Activated CD4-positive, alpha-beta memory T cell treated with anti-CD3 and anti-CD28 coated beads, Interleukin-2, amount 10 ng/mL, durations not matched to agents 7 days and 5 days (primary cell): ENCODE measurements around the gene CKB. TPM values are rescaled to one million over a fixed set of nuclear protein-coding genes. Genes with fewer than 3 reads are reported as not detected.
A peak's percentile ranks its signal among the peaks of the same experiment; 100 is the strongest.

Source experiments
- CTCF ChIA-PET: fragments of 350-600 bp; sonication (Branson Sonifier 250); formaldehyde crosslinking; loops from one replicate; lab custom pipeline; 2021; ENCODE audit warnings: antibody characterized with exemption, inconsistent platforms; lab: Charles Lee
- POLR2A ChIA-PET: fragments of 350-600 bp; sonication (Branson Sonifier 250); formaldehyde crosslinking; loops from one replicate; lab custom pipeline; 2021; ENCODE audit warnings: antibody characterized with exemption; lab: Charles Lee
- DNase-seq: peaks from one replicate; pipeline ENCODE4 v3.0.0-alpha.2; 2020
- H3K27ac Mint-ChIP-seq: one replicate; pipeline ENCODE4 v1.8.0; 2021; ENCODE audit warnings: mild to moderate bottlenecking, mixed read lengths
- H3K27me3 Mint-ChIP-seq: one replicate; pipeline ENCODE4 v1.8.0; 2021; ENCODE audit warnings: mixed read lengths
- H3K36me3 Mint-ChIP-seq: one replicate; pipeline ENCODE4 v1.8.0; 2021; ENCODE audit warnings: low read depth, mixed read lengths
- H3K4me1 Mint-ChIP-seq: one replicate; pipeline ENCODE4 v1.8.0; 2021; ENCODE audit warnings: mixed read lengths
- H3K4me3 Mint-ChIP-seq: one replicate; pipeline ENCODE4 v1.8.0; 2021; ENCODE audit warnings: mild to moderate bottlenecking, mixed read lengths
- H3K9me3 Mint-ChIP-seq: one replicate; pipeline ENCODE4 v1.8.0; 2021; ENCODE audit warnings: mixed read lengths
- total RNA-seq, 2 experiments: library from RNA; stranded (reverse); gene quantifications; one replicate each; pipeline ENCODE4 v1.2.3, GENCODE V29; 2021

Gene CKB
- total RNA-seq, 2 experiments from 2014 or later = 3.8 to 5.5 TPM

- Mint-ChIP-seq H3K27me3 (no peaks in the 10 kb centered on the region), H3K9me3 (no peaks in the 10 kb centered on the region), H3K36me3 (no peaks in the 10 kb centered on the region), H3K4me1 (no peaks in the 10 kb centered on the region), H3K4me3 (no peak overlapping the region), H3K27ac (no peak overlapping the region)
- ChIA-PET CTCF (interaction anchor here (3.7 kb wide), 1 partner anchor 30 kb away, joined by 25 read pairs; no protein-coding TSS in a partner anchor), POLR2A (no interaction called here)
- DNase-seq = no peak
Observed at GRCh38 chr14:103547941-103548462, 25.4 kb upstream of the CKB start.

DNA sequence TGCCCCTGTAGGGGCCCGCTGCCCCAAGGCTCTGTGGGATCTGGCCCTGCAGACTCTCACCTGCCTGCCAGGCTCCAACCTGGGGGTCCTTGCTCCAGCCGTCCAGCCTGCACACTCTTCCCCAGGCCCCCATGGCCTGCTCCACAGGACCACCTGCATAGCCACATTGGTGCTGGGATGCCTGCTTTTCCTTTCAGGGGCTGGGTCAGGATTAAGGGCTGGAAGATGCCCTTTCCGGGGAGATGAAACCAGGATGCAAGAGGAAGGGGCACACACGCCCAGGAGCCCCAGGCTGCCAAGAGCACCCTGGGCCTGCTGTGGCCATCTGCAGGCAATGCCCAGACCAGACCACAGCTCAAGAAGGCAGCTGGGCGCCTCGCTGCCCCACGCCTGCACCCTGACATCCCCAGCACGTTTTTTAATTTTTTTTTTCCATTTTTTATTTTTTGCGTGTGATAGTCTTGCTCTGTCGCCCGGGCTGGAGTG is 24.9 kb upstream of the CKB start:
- Mint-ChIP-seq H3K4me3 (no peak overlapping the region), H3K9me3 (no peaks in the 10 kb centered on the region), H3K4me1 (no peaks in the 10 kb centered on the region), H3K36me3 (no peaks in the 10 kb centered on the region), H3K27me3 (no peaks in the 10 kb centered on the region), H3K27ac (no peak overlapping the region)
- ChIA-PET POLR2A (no interaction called here), CTCF (interaction anchor here (0.6 to 3.7 kb wide), 6 partner anchors 9 to 55 kb away, joined by 4 to 25 read pairs (median 5); no protein-coding TSS in a partner anchor)
- no peak for DNase-seq

DNA sequence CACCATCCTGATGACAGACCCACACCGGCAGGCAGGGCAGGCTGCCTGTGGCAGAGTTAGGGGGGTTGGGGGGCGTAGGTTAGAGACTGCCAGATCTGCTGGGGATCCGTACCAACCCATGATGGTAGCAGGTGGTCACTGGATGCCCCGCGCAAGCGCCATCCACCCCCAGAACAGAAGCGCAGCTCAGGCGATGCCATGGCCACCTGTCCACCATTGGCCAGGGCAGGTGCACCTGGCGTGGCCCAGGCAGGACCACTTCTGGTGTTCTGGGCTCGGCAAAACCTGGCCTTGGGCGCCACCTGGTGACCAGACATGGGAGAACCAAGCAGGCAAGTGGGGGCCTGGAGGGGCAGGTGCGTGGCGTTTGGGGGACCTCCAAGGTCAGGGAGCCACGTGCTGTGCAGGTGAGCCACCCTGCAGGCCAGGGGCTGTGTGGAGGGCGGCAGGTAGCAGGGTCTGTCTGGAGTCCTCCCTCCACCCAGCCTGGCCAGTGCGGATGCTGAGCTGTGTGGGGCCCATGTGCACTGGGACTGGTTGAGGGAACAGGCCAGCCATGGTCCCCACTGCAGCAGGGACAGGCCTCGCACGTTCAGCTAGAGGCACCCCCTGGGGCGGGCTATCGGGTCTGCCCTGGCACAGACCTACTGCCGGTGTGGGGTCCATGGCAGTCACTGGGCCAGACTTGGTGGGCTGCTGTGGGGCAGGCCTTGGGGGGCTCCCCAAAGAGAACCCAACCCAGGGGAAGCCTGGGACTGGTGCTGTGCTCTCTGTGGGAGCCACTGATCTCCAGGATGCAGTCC is 24.2 kb upstream of the CKB start:
- ChIA-PET POLR2A (interaction anchor here (1.0 kb wide), 1 partner anchor 15 kb away, joined by 3 read pairs; no protein-coding TSS in a partner anchor), CTCF (interaction anchor here (0.6 to 3.7 kb wide), 8 partner anchors 10 to 54 kb away, joined by 3 to 25 read pairs (median 4); no protein-coding TSS in a partner anchor)
- Mint-ChIP-seq H3K4me1 (no peaks in the 10 kb centered on the region), H3K27ac (no peak overlapping the region), H3K36me3 (no peaks in the 10 kb centered on the region), H3K9me3 (no peaks in the 10 kb centered on the region), H3K27me3 (no peaks in the 10 kb centered on the region), H3K4me3 (no peak overlapping the region)
- peak; percentile 76 for DNase-seq

DNA sequence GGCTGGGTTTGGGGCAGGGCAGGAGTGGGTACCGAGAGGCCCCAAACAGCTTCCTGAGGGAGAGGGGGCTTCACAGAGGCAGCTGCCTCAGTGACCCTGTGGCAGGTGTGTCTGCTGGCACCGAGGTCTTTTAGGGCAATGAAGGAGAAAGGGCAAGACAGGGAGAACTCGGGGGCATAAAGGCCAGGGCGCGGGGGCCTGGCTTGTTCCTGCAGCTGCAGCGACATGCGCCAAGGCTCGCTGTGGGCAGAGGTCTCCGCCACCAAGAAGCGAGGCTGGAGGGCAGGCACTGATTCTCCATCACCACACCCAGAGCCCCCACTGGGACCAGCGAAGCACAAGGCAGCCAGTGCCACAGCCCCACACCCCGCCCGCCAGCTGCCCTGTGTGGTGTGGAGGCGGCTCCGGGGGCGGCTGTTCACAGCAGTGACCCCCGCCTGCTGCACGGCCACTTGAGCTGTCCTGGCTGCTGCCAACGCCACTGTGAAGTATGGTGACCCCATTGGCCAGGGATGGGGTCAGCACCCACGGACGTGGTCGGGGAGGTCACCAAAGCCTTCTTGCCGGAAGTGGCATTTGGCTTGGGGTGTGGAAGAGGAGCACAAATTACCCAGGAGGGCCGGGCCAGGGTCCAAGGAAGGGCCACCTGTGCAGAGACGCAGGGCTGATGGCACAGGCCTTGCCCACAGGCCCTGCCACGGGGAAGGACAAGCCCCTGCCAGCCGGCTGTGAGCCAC is 23.5 kb upstream of the CKB start:
- ChIA-PET POLR2A (interaction anchor here (1.0 to 1.1 kb wide), 2 partner anchors 15 to 27 kb away, joined by 3 read pairs; no protein-coding TSS in a partner anchor), CTCF (interaction anchor here (0.6 to 3.7 kb wide), 5 partner anchors 12 to 46 kb away, joined by 3 to 25 read pairs (median 3); no protein-coding TSS in a partner anchor)
- H3K9me3 Mint-ChIP-seq = no peaks in the 10 kb centered on the region
- DNase-seq = no peak
- H3K4me1 Mint-ChIP-seq = no peaks in the 10 kb centered on the region
- no peak overlapping the region for H3K27ac Mint-ChIP-seq
- H3K27me3 Mint-ChIP-seq = no peaks in the 10 kb centered on the region
- H3K4me3 Mint-ChIP-seq = no peak overlapping the region
- no peaks in the 10 kb centered on the region for H3K36me3 Mint-ChIP-seq

DNA sequence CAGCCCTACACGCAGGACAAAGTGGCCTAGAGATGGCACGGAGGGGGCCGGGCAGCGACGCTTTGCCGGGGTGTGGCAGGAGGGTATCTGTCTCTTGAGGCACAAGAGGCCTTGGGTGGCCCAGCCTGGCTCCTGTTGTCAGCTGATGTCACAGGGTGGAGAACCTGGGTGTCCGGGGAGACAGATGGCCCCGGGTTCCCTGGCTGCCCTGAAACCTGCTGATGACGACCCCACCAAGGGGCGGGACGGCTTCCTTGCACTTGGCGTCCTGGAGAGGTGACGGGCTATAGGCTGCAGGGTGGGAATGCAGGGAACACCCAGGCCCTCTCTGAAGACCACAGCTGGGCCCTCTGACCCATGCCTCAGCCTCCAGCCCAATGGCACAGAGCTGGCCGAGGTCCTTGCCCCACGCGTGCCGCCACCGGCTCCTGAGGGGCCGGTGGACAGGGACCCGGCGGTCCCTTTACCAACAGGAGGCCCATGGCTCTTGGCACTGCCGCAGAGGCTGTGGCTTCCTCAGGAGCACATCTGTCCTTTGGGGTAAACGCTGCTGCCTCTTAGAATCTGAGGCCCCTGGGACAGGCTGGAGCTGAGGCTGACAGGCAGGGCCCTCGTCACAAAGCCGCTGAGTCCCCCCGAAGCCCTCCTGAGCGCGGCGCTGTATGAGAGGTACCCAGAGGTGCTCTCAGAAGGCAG is 22.7 kb upstream of the CKB start:
- no peak for DNase-seq
- ChIA-PET POLR2A (interaction anchor here (1.0 to 1.1 kb wide), 2 partner anchors 14 to 26 kb away, joined by 3 read pairs; no protein-coding TSS in a partner anchor), CTCF (interaction anchor here (1.1 to 3.7 kb wide), 4 partner anchors 13 to 46 kb away, joined by 3 to 25 read pairs (median 4); no protein-coding TSS in a partner anchor)
- Mint-ChIP-seq H3K4me3 (no peak overlapping the region), H3K27me3 (no peaks in the 10 kb centered on the region), H3K27ac (no peak overlapping the region), H3K9me3 (no peaks in the 10 kb centered on the region), H3K36me3 (no peaks in the 10 kb centered on the region), H3K4me1 (no peaks in the 10 kb centered on the region)

DNA sequence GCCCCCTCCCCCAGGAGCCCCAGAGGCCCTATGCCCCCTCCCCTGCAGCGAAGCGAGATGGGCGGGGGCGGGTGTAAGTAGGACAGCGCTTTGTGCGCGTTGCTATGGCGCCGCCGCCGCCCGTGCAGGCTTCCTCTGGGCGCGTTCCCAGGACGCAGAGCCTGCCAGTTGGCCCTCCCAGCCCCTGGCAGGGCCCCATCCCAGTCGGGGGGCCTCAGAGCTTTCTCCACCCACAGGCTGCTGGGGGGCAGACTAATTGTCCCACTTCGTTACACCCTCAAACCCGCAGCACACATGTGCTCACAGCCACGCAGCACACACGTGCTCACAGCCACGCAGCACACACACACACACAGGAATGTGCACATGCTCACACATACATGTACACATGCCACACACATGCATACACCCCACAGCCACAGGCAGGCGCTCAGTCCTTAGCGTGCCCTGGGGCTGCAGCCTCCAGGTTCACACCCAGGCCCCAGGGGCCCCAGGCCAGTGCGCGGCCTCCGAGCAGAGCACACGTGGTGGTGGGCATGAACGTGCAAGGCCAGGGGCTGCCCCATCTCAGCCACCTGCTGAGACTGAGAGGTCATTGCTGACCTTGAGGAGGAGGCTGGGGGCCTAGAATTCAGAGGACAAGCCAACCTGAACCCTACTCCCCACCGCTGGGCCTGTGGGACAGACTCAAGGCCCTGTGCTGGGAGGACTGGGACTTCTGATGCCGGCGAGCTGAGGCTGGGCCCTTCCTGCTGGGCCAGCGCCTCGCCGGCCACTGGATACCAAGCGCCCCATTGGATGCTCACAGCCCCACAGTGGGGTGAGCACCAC is 22.0 kb upstream of the CKB start:
- DNase-seq = no peak
- Mint-ChIP-seq H3K4me3 (no peak overlapping the region), H3K27me3 (no peaks in the 10 kb centered on the region), H3K4me1 (no peaks in the 10 kb centered on the region), H3K9me3 (no peaks in the 10 kb centered on the region), H3K27ac (no peak overlapping the region), H3K36me3 (no peaks in the 10 kb centered on the region)
- ChIA-PET POLR2A (no interaction called here), CTCF (interaction anchor here (1.1 to 3.7 kb wide), 2 partner anchors 18 to 26 kb away, joined by 3 to 25 read pairs; no protein-coding TSS in a partner anchor)

- CTCF ChIA-PET = no interaction called here
- Mint-ChIP-seq H3K9me3 (no peaks in the 10 kb centered on the region), H3K4me1 (no peaks in the 10 kb centered on the region), H3K36me3 (no peaks in the 10 kb centered on the region), H3K4me3 (no peak overlapping the region), H3K27ac (no peak overlapping the region), H3K27me3 (no peaks in the 10 kb centered on the region)
- DNase-seq = no peak
- POLR2A ChIA-PET = no interaction called here
Observed at GRCh38 chr14:103543721-103544387, 21.2 kb upstream of the CKB start.

- H3K36me3 Mint-ChIP-seq = no peaks in the 10 kb centered on the region
- H3K4me1 Mint-ChIP-seq = no peaks in the 10 kb centered on the region
- H3K4me3 Mint-ChIP-seq = no peak overlapping the region
- H3K27me3 Mint-ChIP-seq = no peaks in the 10 kb centered on the region
- DNase-seq = no peak
- ChIA-PET CTCF (no interaction called here), POLR2A (no interaction called here)
- no peak overlapping the region for H3K27ac Mint-ChIP-seq
- H3K9me3 Mint-ChIP-seq = no peaks in the 10 kb centered on the region
Observed at GRCh38 chr14:103543140-103543539, 20.5 kb upstream of the CKB start.

DNA sequence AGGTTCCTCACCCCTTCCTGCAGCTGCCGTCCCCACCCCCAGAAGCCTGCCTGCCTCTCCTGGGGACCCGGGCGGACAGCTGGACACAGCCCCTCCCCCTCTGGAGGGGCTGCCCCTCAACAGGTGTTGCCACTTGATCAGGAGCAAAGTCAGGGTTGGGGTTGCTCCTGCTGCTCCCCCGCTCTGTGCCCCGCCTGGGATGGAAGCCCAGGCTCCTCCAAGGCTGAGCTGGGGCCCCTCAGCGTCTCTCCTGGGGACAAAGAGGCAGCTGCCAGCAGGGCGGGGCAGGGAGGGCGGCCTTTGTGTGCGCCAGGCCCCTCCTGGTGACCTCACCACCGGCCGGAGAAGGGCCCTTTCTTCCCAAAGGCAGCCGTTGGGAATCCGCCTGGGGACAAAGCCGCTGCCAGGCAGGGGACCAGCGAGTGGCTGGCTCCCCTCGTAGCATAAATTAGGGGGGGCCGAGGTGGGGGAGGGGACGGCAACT is 20.0 kb upstream of the CKB start:
- Mint-ChIP-seq H3K27ac (no peak overlapping the region), H3K4me3 (no peak overlapping the region), H3K36me3 (no peaks in the 10 kb centered on the region), H3K27me3 (no peaks in the 10 kb centered on the region), H3K4me1 (no peaks in the 10 kb centered on the region), H3K9me3 (no peaks in the 10 kb centered on the region)
- POLR2A ChIA-PET = interaction anchor here (1.5 kb wide), 1 partner anchor 14 kb away, joined by 3 read pairs; no protein-coding TSS in a partner anchor
- DNase-seq = no peak
- CTCF ChIA-PET = no interaction called here

- DNase-seq = no peak
- Mint-ChIP-seq H3K4me3 (no peak overlapping the region), H3K27ac (no peak overlapping the region), H3K4me1 (no peaks in the 10 kb centered on the region), H3K9me3 (no peaks in the 10 kb centered on the region), H3K36me3 (no peaks in the 10 kb centered on the region), H3K27me3 (no peaks in the 10 kb centered on the region)
- POLR2A ChIA-PET = interaction anchor here (0.6 to 1.5 kb wide), 3 partner anchors 14 to 335 kb away, joined by 3 read pairs; no protein-coding TSS in a partner anchor
- CTCF ChIA-PET = no interaction called here
Observed at GRCh38 chr14:103541709-103542604, 19.3 kb upstream of the CKB start.
